ENCODE data around the gene ZNF619. TPM values are rescaled to one million over a fixed set of nuclear protein-coding genes. Genes with fewer than 3 reads are reported as not detected.

ZNF619 gene
- total and polyA plus RNA-seq, 2 donors from 2014 or later, result 1.4 to 9.0 TPM

GRCh38 chr3:40524568-40525285 lies 47.8 kb downstream of the ZNF619 start, which contains the start of gene ZNF621:
Gene ZNF621, plus strand, starts transcription at chr3:40524960. Its CDS starts 881 bp downstream, at chr3:40525841.
- no peak for TF ChIP-seq CTCF (IDR thresholded peaks at IDR 0.05; ENCODE audit: borderline replicate concordance, extremely low read depth, insufficient read depth)
- Histone ChIP-seq H3K36me3 (ENCODE audit: control insufficient read depth in 2 of 3, insufficient read depth in 3 of 3, low read length in 3 of 3) (peaks cover 0 to 15% (median 7%) of the 10 kb centered on the region in 3 donors), H3K27ac (ENCODE audit: low read depth in 2 of 2, low read length in 2 of 2) (peak within 1 kb of the TSS; percentile 84 to 92), H3K4me1 (ENCODE audit: control insufficient read depth in 2 of 3, insufficient read depth in 2 of 3, low read depth in 1 of 3, low read length in 3 of 3) (peaks cover 0 to 11% (median 0%) of the 10 kb centered on the region in 3 donors), H3K9ac (ENCODE audit: low read length in 3 of 3) (peak within 1 kb of the TSS; percentile 79 to 96 (median 96)), H3K9me3 (ENCODE audit: control insufficient read depth in 2 of 3, insufficient read depth in 1 of 3, low read length in 3 of 3) (no peaks in the 10 kb centered on the region), H3K4me3 (ENCODE audit: low read length in 3 of 3) (peak within 1 kb of the TSS; percentile 81 to 97 (median 96)), H3K27me3 (ENCODE audit: control insufficient read depth, insufficient read depth, low read length) (no peaks in the 10 kb centered on the region)
- FAIRE-seq, result no peak
- intact Hi-C loops (cut with DNase I), result no loop called here
- peak; percentile 91 to 97 (median 93) for DNase-seq

GRCh38 chr3:40528426-40528825 lies 51.5 kb downstream of the ZNF619 start:
- Histone ChIP-seq H3K9me3 (ENCODE audit: control insufficient read depth in 2 of 3, insufficient read depth in 1 of 3, low read length in 3 of 3) (peaks cover 0 to 13% (median 2%) of the 10 kb centered on the region in 3 donors), H3K9ac (ENCODE audit: low read length in 3 of 3) (no peak overlapping the region), H3K27ac (ENCODE audit: low read depth in 2 of 2, low read length in 2 of 2) (no peak overlapping the region), H3K36me3 (ENCODE audit: control insufficient read depth in 2 of 3, insufficient read depth in 3 of 3, low read length in 3 of 3) (peaks cover 13 to 50% (median 27%) of the 10 kb centered on the region in 3 donors), H3K27me3 (ENCODE audit: control insufficient read depth, insufficient read depth, low read length) (no peaks in the 10 kb centered on the region), H3K4me3 (ENCODE audit: low read length in 3 of 3) (no peak overlapping the region), H3K4me1 (ENCODE audit: control insufficient read depth in 2 of 3, insufficient read depth in 2 of 3, low read depth in 1 of 3, low read length in 3 of 3) (peaks cover 0 to 11% (median 0%) of the 10 kb centered on the region in 3 donors)
- FAIRE-seq, result no peak
- intact Hi-C loops (cut with DNase I), result no loop called here
- DNase-seq, result no peak
- TF ChIP-seq CTCF (IDR thresholded peaks at IDR 0.05; ENCODE audit: borderline replicate concordance, extremely low read depth, insufficient read depth), result no peak

- no peak overlapping the region for H3K4me3 ChIP-seq (ENCODE audit: low read length in 3 of 3)
- no peaks in the 10 kb centered on the region for H3K27me3 ChIP-seq (ENCODE audit: control insufficient read depth, insufficient read depth, low read length)
- intact Hi-C loops (cut with DNase I), result no loop called here
- H3K9ac ChIP-seq (ENCODE audit: low read length in 3 of 3), result no peak overlapping the region
- peaks cover 1 to 13% (median 2%) of the 10 kb centered on the region in 3 donors for H3K9me3 ChIP-seq (ENCODE audit: control insufficient read depth in 2 of 3, insufficient read depth in 1 of 3, low read length in 3 of 3)
- H3K4me1 ChIP-seq (ENCODE audit: control insufficient read depth in 2 of 3, insufficient read depth in 2 of 3, low read depth in 1 of 3, low read length in 3 of 3), result no peaks in the 10 kb centered on the region
- TF ChIP-seq CTCF (IDR thresholded peaks at IDR 0.05; ENCODE audit: borderline replicate concordance, extremely low read depth, insufficient read depth), result no peak
- FAIRE-seq, result no peak
- DNase-seq, result no peak
- H3K27ac ChIP-seq (ENCODE audit: low read depth in 2 of 2, low read length in 2 of 2), result no peak overlapping the region
- H3K36me3 ChIP-seq (ENCODE audit: control insufficient read depth in 2 of 3, insufficient read depth in 3 of 3, low read length in 3 of 3), result peaks cover 16 to 67% (median 33%) of the 10 kb centered on the region in 3 donors
These were observed 55.3 kb downstream of the ZNF619 start for GRCh38 chr3:40532252-40532651.

Measured in kidney (tissue), 14 donors.